Neural crest cell (in vitro differentiated cells): ENCODE measurements around the gene RFC3. TPM values are rescaled to one million over a fixed set of nuclear protein-coding genes. Genes with fewer than 3 reads are reported as not detected.
"Not testable (repeated sequence)": the region's sequence is repeated elsewhere in the genome, so short reads cannot be mapped to it uniquely, and the experiment has no call there.

ENCODE experiments used
- DNase-seq: peaks from one replicate; pipeline ENCODE4 v3.0.0; 2021; ENCODE audit warnings: low read depth, mixed read lengths, low spot score
- H3K27ac Mint-ChIP-seq: one replicate; pipeline ENCODE4 v1.8.0; 2021; ENCODE audit warnings: mild to moderate bottlenecking, mixed read lengths; ENCODE audit not compliant: unreplicated experiment
- H3K27me3 Mint-ChIP-seq: 2 replicates; pipeline ENCODE4 v1.8.0; 2021; ENCODE audit warnings: low read depth, mild to moderate bottlenecking, mixed read lengths
- H3K36me3 Mint-ChIP-seq: 2 replicates; pipeline ENCODE4 v1.8.0; 2021; ENCODE audit warnings: low read depth, mild to moderate bottlenecking, mixed read lengths
- H3K4me1 Mint-ChIP-seq: 2 replicates; pipeline ENCODE4 v1.8.0; 2021; ENCODE audit warnings: mixed read lengths
- H3K4me3 Mint-ChIP-seq: one replicate; pipeline ENCODE4 v1.8.0; 2021; ENCODE audit warnings: mild to moderate bottlenecking, mixed read lengths
- H3K9me3 Mint-ChIP-seq: 2 replicates; pipeline ENCODE4 v1.8.0; 2021; ENCODE audit warnings: mixed read lengths
- CTCF ChIP-seq: fragments of 200-600 bp; sonication (generic); conservative IDR thresholded peaks from 2 replicates; pipeline ENCODE4 v1.5.0; 2021; ENCODE audit warnings: antibody characterized with exemption, mild to moderate bottlenecking
- total RNA-seq: library from RNA; stranded (reverse); gene quantifications from 2 replicates; pipeline ENCODE4 v1.2.1, GENCODE V29; 2021

The RFC3 gene
- total RNA-seq, 1 donor from 2014 or later: 53.9 TPM

GRCh38 chr13:33782631-33783030 lies 35.3 kb upstream of the RFC3 start:
- Mint-ChIP-seq H3K36me3 (no peaks in the 10 kb centered on the region), H3K4me1 (peaks cover 6% of the 10 kb centered on the region), H3K4me3 (no peak overlapping the region), H3K27ac (no peak overlapping the region), H3K27me3 (no peaks in the 10 kb centered on the region), H3K9me3 (peaks cover 9% of the 10 kb centered on the region)
- no peak for TF ChIP-seq CTCF
- DNase-seq: no peak

GRCh38 chr13:33783212-33783611 lies 34.7 kb upstream of the RFC3 start:
- not testable (repeated sequence) for H3K4me1 Mint-ChIP-seq, H3K4me3 Mint-ChIP-seq, H3K36me3 Mint-ChIP-seq, H3K27me3 Mint-ChIP-seq, H3K9me3 Mint-ChIP-seq, DNase-seq, H3K27ac Mint-ChIP-seq

- DNase-seq: no peak
- Mint-ChIP-seq H3K27ac (no peak overlapping the region), H3K27me3 (no peaks in the 10 kb centered on the region), H3K4me1 (peaks cover 9% of the 10 kb centered on the region), H3K4me3 (no peak overlapping the region), H3K36me3 (no peaks in the 10 kb centered on the region), H3K9me3 (peaks cover 9% of the 10 kb centered on the region)
- no peak for TF ChIP-seq CTCF
Measured at GRCh38 chr13:33784738-33785137, 33.2 kb upstream of the RFC3 start.

GRCh38 chr13:33785384-33785783 lies 32.6 kb upstream of the RFC3 start:
- Mint-ChIP-seq H3K4me3 (no peak overlapping the region), H3K27me3 (no peaks in the 10 kb centered on the region), H3K27ac (no peak overlapping the region), H3K36me3 (no peaks in the 10 kb centered on the region), H3K9me3 (peaks cover 10% of the 10 kb centered on the region), H3K4me1 (peaks cover 9% of the 10 kb centered on the region)
- TF ChIP-seq CTCF: no peak
- DNase-seq: no peak

GRCh38 chr13:33787051-33787591 lies 30.8 kb upstream of the RFC3 start:
- Mint-ChIP-seq H3K27me3 (no peaks in the 10 kb centered on the region), H3K4me1 (peaks cover 9% of the 10 kb centered on the region), H3K27ac (no peak overlapping the region), H3K4me3 (no peak overlapping the region), H3K9me3 (peaks cover 4% of the 10 kb centered on the region), H3K36me3 (no peaks in the 10 kb centered on the region)
- TF ChIP-seq CTCF: no peak
- DNase-seq: no peak

GRCh38 chr13:33789066-33789606 lies 28.8 kb upstream of the RFC3 start:
- no peak overlapping the region for H3K27ac Mint-ChIP-seq
- peaks cover 9% of the 10 kb centered on the region for H3K4me1 Mint-ChIP-seq
- no peak for TF ChIP-seq CTCF

More at GRCh38 chr13:33789066-33789606, 28.8 kb upstream of the RFC3 start:
- DNase-seq: no peak
- no peak overlapping the region for H3K4me3 Mint-ChIP-seq
- H3K9me3 Mint-ChIP-seq: peaks cover 8% of the 10 kb centered on the region
- no peaks in the 10 kb centered on the region for H3K36me3 Mint-ChIP-seq
- no peaks in the 10 kb centered on the region for H3K27me3 Mint-ChIP-seq
